GM21576 (cell line): Measurements from ENCODE around the gene VASH1.

Experiments used
- ATAC-seq: cut with Tn5 transposase; IDR thresholded peaks from one replicate; pipeline ENCODE4 v1.9.1; 2021; ENCODE audit warnings: mild to moderate bottlenecking, moderate library complexity; ENCODE audit not compliant: unreplicated experiment

Gene VASH1

DNA sequence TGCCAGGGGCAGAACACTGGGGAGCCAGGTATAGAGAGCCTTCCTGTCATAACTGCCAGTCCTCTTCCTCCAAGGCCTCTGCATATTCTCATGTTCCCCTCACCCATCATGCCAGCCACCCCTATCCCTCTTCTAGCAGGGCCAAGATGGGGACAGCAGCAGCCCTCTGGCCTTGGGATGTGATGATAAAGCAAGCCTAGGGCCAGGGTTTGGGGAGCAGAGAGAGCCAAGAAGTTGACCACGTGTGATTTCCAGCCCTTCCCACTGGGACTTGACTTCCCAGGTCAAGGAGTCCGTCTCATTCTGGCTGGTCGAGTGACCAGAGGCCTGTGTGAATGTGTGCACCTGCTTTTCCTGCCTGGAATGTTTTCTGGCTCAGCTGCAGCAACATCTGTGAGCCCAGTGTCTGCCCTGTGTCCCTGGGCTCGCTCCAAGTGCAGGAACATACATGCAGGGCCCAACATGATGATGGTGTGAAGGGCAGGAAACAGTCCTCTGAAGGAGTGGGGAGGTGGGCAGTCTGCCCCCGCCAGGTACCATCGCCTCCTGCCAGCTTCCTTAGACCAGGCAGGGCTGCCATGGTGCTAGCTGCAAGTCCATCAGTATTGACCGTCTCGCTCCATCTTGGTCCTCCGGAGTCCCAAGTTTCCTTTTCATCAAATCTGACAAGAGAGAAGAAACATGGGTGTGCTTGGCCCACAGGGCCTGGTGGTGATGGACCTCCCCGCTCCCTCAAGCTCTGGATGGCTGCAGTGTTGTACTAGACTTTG, 21.0 kb downstream of the VASH1 start:
- ATAC-seq = no peak

DNA sequence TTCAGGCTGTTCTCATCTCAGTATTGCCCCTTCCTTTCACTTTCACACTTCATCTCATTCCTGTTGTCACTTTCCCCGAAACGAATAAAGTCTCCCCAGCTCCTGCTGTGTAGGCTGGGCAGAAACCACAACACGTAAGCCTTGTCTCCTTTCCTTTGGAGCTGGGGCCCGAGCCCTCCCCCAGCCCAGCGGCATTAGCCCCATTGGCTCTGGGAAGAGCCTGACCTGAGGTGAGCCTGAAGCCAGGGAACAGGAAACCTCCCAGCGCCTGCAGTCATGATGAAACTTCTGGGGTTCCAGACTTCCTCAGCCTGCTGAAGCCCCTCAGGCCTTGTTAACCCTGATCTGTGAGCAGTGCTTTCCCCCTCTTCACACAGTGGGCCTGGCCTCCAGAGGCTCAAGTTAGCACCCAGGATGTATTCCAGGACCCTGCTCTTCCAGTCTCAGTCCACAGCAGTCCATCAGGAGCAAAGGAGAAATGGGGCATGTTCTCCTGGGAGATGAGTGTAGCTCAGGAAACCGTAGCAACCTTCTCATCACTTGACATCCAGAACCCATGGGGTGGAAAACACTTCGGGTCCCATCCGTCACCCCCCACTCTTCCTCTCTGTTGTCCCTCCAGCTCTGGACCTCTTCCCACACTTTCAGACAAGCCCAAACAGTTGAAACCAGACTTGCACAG, 21.8 kb downstream of the VASH1 start:
- ATAC-seq = no peak

DNA sequence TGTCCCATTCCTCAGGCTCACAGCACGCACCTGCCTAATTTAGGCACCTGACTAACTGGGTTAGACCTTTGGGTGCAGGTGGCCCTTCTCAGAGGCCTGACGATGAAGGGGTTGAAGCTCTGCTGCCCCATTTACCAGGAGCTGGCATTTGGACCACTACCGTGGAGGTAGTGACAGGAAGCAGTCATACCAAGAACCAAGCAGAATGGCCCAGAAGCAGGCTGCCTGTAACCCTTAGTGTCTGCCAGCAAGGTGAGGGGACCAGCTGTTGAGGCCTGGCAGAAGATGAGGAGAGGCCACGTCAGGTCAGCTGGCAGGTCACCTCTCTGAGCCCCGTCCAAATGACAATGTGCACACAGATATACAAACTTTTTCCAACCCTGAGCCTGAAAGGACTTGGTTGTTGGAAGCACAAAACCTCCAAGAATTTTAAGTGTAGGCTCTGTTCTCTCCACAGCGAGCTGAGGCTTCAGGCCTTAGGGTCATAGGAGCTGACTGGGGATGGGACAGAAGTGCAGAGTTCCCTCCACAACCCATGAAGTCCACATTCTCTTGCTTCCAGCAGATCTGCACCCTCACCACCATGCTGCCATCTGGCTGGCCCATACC, 23.1 kb downstream of the VASH1 start:
- ATAC-seq = no peak

DNA sequence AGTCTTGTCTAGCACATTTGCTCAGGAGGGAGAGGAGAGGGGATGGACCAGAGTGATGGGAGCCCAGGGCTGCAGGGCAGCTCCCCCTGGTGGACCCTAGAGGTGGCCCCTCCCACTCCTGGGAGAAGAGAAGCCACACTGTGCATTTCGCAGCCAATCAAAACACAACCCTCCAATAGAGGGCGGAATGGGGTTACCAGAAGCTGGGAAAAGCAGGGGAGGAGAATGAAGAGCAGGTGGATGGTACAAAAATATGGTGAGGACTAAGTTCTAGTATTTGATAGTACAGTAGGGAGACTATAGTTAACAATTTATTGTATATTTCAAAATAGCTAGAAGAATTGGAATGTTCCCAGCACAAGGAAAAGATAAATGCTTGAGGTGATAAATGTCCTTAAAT, 23.6 kb downstream of the VASH1 start:
- peak; percentile 78 for ATAC-seq

DNA sequence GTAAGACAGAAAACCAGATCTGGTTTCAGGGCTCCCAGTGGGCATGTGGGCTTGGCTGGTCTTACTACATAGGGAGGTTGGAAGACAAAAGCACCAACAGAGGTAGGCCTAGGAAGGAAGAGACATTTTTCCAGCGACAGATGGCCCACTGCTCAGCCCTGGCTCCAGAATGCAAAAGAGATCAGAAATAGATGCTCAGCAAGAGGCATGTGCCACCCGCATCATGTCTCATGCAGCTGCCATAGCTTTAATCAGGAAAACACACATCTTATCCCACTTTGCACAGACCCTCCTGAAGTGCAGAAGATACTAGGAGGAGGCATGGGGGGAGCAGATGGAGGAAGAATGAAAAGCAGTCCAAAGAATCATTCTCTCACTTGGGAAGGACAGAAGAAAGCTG, 25.3 kb downstream of the VASH1 start:
- no peak for ATAC-seq

DNA sequence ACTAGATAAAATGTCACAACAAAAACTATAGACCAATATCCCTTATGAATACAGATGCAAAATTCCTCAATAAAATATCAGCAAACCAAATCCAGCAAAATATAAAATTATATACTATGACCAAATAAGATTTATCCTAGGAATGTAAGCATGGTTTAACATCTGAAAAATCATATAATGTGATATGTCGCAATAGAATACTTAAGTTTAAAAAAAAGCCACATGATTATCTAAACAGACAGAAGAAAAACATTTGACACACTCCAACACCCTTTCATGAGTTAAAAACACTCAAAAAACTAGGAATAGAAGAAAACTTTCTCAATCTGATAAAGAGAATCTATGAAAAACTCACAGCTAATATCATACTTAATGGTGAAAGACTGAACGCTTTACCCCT, 31.2 kb downstream of the VASH1 start:
- no peak for ATAC-seq

DNA sequence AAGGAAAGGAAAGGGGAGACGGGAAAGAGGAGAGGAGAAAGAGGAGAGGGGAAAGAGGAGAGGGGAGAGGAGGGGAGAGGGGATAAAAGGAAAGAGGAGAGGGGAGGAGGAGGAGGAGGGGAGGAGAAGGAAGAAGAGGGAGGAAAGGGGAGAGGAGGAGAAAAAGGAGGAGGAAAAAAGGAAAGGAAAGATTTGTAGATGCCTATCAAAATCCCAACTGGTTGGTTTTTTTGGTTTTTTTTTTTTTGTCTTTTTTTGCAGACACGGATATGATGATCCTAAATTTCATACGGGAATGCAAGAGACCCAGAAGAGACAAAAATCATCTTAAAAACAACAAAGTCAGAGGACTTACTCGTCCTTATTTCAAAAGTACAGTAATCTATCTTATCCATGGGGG, 32.1 kb downstream of the VASH1 start:
- ATAC-seq = no peak

DNA sequence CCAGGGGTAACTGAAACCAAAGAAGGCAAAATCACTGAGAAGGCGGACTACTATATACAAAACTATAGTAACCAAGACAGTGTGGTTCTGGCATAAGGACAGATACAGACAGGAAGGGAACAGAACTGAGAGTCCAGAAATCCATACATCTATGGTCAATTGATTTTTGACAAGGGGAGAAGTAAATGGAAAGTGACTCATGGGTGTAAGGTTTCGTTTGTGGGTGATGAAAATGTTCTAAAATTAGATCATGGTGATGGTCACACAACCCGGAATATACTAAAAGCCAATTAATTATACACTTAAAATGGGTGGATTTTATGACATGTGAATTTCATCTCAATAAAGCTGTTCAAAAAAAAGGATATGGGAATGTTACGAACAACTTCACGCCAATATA, 32.7 kb downstream of the VASH1 start:
- no peak for ATAC-seq

DNA sequence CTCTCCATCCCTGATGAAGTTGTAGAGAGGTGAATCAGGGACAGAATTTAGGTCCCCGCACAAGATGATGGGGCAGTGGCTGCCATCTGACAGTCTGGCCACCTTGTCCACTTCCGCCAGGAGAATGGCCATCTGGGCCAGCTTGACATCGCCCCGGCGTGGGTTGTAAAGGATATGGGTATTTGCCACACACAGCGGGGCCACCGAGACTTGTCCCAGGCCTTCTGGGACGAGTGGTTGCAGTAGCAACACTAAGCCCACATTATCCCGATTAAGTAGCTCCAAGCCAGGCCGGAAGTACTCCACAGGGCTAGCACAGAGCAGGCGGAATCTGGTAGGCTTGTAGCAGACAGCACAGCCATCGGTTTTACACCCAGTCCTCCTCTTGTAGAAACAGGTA, 45.2 kb downstream of the VASH1 start:
- no peak for ATAC-seq

DNA sequence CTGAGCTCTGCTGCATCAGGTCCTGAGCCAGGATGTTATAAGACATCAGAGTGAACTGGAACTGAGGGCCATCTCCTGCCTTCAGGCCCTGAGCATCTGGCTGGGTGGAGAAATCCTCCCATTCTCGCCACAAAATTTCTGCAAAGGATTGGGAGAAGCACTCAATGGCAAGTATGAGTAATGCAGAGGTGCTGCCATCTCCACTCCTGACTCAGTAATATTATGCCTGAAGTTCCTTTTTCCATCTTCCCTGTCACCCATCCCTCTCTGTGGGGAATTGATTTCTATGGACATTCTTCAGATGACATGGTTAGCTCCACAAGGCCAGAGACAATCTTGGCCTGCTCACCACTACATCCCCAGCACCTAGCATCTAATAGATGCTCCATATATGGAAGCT, 46.7 kb downstream of the VASH1 start:
- no peak for ATAC-seq

DNA sequence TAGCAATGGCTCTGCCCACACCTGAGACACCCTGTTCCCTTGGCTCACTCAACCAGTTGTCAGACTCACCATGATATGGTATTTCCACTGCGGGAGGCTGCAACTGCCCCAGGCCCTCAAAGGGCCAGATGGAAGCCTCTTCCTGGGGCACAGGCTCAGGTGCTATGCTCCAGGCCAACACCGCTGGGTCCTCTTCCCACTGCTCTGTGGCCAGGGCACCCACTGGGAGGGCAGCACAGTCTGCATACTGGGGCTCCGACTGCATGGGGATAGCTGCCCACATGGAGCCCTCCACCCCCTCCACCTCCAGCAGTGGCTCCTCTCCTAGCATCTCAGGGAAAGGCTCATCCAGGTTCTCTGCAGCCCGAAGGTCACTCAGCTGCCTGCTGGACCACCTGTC, 47.7 kb downstream of the VASH1 start:
- no peak for ATAC-seq

DNA sequence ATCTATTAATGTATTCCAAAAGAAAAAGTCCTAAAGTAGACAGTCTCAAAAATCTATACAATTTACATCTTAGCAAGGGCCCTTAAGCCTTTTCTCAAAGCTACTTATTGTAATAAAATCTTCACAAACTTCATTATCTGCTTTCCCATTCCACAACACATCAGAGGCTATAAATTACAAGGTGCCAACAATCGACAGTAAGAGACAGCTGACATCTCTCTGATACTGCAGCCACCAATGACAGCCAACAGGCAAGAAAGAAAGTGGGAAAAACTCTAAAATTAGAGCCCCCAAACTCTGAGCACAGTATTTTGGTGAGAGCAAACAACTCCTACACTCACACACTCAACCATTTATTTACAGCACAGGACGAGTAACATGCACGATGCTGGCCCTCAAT, 49.3 kb downstream of the VASH1 start:
- ATAC-seq = no peak

DNA sequence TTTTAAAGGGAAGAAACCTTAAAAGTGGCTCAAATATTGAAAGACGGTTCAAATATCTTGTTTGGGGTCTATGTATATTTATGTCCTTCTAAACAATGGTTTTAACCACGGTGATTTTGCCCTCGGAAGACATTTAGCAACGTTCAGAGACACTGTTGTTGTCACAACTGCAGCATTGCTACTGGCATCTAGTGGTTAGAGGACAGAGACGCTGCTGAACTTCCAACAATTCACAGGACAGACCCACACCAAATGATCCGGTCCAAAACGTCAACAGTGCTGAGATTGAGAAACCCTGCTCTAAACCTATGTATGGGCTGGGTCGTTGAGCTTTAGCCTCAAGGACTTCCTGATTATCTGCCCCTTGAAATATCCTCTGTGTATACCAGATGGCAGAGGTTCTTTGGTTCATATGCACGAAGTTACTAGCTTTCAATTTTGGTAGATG, 49.7 kb downstream of the VASH1 start:
- ATAC-seq = no peak

DNA sequence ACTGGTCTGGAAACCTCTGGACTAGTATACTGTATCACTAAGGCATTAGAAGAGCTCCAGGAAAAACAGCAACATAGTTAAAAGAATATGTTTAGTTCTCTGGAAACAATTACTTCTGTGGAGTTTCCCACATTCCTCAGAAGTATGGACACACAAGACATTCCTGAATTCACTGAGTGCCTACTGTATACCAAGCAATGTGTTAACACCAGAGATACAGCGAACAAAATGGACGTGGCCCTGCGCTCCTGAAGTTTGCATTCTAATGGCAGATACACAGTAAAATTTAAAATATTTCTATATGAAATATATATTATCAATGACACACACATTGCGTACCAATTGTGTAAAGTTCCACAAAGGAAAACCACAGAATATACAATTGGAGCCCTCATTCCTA, 50.3 kb downstream of the VASH1 start:
- no peak for ATAC-seq

DNA sequence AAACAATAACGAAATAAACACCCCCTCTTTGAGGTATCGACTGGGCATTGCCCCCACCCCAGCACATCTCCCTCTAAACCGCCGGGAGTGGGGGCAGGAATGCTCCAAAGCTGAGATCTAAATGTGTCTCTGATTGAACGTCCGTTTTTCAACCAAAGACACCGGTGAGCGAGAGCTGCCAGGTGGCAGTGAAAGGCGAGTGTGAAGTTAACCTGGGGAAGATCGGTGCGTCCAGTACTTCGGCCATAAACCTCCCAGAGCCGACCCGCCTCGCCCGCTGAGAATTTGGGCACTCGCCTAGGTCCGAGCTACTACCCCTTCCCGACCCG, 50.8 kb downstream of the VASH1 start:
- peak; percentile 12 for ATAC-seq

DNA sequence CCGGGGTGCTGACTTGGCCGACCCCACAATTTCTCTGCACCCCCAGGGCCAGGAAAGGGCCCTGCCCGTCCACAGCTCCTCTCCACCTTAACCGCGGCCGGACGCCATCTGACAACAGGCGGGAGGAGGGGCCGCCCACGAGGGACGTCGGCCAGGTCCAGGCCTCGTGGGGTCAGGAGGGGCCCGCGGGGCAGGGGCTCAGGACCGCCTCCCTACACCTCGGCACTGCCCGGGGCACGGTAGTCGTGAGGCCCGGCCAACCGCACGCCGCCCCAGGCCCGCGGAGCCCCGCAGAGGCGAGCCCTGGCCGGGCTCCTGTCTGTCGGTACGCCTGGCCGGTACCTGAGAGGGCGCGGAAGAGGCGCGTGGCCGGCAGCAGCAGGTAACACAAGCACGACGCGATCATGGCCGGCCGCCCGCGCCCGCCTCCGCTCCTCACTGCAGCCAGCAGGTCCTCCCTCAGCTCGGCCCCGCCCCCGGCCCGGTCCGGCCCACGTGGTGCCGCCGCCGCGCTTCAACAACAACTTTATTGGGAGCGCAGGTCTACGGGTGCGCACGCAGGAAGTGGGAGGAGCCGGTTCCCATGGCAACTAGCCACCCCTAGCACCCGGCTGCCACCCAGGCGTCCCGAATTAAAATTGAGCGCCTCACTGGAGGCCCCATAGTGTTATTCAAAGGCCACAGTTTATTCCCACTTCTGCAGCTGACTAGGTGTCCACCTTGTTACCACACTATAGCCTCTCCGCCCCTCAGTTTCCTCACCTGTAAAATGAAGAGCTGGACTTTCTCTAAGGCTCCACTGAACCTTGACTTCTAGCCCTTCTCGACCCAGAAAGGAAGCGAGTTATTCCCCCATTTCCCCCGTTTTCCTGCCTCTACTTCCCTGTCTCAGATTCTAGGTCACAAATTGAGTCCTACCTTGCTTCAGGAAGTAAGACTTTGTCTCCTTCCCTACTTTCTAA, 51.4 kb downstream of the VASH1 start, which contains the start of gene ANGEL1:
Gene ANGEL1, minus strand, starts transcription at position 461 of the 962 bp plus-strand sequence. Its CDS starts 55 bp downstream, at position 406.
- peak; percentile 87 for ATAC-seq

DNA sequence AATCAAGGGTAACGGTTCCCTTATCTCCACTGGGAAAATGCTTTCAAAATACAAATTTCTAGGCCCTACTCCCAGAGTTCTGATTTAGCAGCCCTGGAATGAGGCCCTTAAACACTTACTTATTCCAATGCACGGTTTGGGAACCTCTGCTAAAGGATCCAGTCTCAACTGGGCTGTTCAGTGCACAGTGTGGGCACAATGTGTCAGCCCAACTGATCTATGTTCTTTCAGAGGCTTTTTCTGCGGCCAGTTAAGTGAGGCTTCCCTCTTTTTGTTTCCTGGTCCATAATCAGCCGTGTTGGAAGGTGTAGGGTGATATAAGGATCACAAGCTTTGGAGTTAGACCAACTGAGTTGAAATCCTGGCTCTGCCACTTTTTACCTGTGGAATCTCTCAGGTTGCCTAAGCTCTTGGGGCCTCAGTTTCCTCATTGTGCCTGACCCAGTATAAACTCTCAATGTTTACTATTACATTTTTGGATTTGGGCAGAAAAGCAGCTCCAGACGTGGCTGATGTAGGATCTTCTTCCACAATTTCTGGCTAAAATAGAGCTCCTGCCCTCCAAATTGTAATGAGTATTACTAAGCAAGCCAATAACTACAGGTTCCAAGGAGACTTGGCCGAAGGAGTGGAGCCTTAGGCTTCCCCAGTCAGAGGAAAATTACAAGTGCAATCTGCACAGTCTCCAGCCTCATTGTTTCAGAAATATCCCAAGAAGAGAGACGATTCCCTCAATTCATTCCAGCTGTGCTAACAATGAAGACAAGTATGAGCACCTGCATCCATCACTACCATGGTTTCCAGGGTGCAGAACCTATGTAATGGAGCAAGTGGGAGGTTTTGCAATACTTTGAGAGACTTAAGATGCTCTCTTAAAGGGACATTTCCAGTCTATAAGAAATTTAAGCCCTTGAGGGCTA, 53.7 kb downstream of the VASH1 start:
- no peak for ATAC-seq

DNA sequence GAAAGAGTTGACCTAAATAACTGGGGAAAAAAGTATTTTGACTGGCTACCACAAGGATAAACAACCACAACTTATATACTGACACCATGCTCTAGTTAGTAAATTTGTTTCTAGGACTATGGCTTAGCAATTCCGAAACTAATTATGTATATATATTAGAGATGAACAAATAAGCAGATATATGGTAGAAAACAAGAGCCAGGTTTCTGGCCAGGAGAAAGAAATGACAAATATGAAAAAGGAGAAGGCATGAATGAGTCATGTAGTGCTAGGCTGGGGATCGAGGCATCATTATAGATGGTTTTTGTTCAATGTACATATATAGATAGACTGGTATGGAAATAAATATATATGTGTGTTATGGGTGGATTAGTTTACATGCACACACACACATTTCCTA, 59.4 kb downstream of the VASH1 start:
- no peak for ATAC-seq

DNA sequence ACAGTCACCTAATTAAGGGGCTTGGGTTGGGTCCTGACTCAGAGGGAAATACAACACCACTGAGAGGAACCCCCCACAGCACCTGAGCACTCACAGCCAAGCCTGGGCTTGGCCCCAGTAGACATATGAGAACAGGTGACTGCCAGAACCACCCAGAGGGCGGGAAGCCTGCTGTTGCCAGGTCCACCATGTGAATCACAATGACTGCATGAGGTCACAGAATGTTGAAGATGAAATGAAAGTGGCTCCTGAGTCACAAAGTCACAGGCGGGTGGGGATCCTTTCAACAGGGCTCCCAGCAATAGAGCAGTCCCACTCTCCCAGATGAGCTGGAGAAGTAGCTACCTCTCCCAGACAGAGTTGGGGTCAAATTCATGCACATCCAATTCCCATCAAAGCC, 64.9 kb downstream of the VASH1 start, which contains the start of gene LRRC74A:
Gene LRRC74A, plus strand, starts transcription at position 287 of the 400 bp plus-strand sequence. CDS start 290 bp downstream, outside the sequence.
- no peak for ATAC-seq
